HG03565 (cell line): ENCODE data around the gene KCNJ3.

Experiments used
- ATAC-seq: cut with Tn5 transposase; IDR thresholded peaks from one replicate; pipeline ENCODE4 v1.9.1; 2021; ENCODE audit warnings: mild to moderate bottlenecking, moderate library complexity; ENCODE audit not compliant: unreplicated experiment

KCNJ3 gene

DNA sequence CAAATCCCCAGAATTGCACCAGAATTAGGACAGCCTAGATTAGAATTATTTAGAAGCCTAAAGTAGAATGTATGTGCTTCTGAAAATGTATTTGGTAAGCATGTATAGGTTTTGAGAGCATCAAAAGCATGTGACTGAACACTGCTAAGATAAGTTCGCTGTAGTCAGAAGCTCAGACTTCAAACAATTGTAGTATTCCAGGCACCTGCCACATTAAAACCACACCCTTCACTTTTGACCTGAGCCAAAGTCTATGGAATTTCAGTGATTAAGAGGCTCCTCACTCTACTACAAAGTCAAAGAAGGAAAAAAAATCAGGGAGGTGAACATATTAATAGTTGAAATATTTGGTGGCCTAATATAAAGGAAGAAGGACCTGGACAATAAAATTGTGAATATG lies 8.2 kb downstream of the KCNJ3 start:
- no peak for ATAC-seq

DNA sequence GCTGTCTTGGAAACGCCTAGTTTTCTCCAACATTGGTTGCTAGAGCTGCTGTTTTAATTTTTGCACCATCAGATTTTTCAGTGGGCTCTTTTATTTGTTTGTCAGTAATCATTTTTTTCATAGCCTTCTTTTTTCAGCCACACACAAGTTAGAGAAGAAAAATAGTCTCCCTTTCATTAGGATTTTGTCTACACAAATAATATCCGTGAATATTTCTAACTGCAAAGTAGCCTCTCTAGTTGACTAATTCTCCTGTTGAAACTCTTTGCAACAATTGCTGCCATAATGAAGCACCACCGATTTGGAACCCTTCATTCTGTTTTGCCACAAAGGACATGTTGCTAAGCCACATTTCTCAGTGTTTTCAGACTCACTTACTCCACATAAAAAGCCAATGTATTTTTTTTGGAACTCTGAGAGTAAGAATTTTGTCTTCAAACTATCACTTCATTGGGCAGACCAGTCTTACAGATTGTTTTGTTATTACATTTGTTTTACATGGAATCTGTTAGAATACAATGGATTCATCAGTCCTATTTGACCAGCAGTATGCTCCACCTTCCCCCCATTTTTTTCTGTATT lies 9.6 kb downstream of the KCNJ3 start:
- no peak for ATAC-seq

DNA sequence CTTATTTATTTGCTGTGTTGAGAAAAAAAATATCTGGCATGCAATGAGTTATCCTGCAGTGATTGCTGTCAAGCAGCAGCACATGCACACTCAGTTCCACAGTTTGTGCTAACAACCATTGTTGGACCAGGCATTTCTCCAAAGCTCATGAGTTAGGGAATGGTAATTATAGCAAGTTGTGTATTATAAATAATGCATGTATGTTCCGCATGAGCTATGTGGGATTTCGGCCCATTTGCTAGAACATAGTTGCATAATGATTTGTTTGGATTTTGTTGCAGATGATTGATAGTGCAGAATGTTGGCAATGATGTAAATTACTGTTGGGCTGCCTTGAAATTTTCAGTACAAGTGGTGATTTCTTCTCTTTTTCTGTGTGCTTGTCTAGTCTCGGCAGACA lies 10.7 kb downstream of the KCNJ3 start:
- no peak for ATAC-seq

DNA sequence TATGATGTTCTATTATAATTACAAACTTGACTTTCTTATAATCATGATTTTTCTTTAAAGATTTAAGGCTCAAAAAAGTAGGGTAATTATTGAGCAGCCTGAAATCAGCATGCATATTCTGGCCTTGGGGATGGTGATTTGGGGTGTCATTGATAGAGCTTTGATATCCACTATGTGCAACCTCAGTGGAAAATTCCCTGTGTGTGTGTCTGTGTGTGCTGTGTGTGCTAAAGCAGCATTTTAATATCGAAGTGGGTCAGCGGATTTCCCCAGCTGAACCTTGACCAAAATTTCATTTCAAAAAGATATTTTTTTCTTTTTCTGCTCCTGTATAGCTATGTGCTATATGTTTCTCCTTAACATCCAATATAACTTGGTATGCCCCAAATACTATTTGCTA lies 11.6 kb downstream of the KCNJ3 start:
- ATAC-seq: no peak

DNA sequence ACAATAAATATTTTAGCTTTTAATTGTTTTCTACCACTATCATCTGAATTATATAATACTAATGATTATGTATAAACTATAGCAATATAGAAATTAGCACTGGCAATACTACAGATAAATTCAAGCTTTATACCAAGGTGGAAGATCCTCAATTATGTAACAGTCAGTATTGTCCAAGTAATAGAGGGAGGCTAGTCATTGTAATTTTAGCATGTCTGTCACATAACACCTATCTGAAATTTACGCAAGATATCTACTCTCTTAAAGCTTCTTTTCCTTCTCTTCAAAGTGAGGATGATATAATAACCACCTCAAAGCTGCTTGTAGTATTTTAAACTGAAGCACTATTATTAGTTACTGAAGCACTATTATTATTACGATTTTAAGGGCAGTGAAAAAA lies 12.2 kb downstream of the KCNJ3 start:
- ATAC-seq: no peak

DNA sequence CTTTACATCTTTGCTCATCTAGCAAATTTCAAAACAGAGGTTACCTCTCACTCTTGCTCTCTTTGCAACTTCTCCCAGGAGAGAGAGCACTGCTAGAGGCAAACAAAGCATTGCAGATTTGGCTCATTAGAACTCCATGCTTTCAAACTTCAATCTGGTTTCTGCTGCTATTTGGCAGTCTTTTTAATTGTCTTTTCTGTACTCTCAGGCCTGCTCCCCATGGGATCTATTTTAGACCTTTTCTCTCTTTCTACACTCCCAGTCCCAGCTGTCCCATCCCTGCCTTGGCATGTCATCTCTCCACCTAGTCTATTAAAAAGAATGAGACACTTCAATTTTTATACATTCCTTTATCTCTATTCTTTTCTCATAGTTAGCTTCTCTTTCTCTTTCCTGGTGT lies 15.2 kb downstream of the KCNJ3 start:
- no peak for ATAC-seq

DNA sequence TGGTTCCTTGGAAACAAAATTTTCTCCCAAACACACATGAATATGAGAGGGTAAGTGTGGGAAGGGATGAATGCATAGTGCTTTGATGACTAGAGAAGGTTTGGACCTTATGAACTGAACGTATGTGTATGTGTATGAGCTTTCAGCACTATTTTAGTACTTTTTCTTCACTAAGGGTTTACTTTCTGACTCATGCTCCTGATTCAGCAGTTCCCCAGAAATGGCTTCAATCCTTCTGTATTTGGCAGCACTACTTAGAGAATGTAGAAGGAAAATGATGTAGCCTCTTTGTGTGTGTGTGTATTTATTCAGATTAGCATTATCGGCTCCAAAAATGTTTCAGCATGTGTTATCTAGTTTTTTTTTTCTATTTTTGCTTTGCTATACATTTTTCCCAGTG lies 22.2 kb downstream of the KCNJ3 start:
- ATAC-seq: no peak

DNA sequence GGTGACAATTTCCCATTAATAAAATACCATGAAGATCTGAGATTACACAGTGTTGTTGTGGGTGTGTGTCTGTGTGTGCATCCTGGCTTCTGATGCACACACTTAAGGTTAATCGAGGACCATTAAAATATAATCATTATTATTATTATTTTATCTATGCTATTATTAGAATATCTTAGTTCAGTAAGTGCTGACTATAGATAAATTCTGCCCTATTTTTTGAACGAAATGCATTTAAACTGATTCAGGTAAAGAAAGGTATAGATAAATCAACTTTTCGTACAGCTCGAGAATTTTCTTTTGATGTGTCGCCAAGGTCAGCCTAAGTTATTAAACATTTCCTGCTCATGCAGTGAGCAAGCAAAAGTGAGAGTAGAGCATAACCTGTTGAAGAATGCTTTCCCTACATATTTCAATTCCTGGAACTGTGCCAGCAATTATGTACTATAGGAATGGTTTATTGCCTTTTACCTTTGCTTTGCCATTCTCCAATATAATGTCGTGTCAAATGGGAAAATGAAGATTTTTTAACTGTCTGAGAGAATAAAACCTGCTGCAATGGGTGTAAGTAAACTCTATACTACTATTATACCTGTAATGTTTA lies 25.8 kb downstream of the KCNJ3 start:
- no peak for ATAC-seq

DNA sequence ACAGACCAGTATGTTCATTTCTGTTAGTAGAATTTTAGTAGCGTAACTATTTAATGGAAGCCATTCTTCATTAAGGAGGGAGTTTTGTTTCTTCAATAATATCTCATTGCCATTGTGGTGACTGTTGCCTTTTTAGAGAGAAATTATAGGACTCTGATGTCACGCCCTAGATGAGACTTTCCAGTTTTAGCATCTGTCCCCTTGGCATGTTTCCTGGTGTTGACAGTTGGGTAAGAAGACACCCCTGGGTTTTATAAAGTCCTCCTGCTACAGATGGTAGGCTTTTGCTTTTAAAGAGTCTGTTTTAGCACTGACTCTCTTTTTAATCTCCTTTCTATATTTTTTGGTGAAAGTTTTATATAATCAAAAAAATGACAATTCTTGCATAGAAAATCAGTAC lies 41.9 kb downstream of the KCNJ3 start:
- no peak for ATAC-seq

DNA sequence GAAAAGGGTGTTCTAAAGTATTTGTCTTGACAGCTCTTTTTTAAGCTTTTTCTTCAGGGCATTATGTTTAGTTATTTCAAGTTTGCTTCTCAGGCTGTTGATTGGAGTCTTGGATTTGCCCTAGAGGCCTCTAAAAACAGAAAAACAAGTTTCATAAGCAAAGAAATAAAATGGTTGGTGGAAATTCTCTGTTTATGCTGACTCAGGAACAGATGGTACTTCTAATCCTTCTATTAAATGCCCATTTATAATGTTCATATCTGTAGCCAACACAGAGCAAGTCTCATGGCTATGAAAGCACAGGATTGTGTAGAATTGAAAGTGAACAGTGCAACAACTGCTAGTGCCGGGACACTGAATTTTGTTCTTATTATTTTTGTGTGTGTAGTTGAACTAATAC lies 60.4 kb downstream of the KCNJ3 start:
- no peak for ATAC-seq

DNA sequence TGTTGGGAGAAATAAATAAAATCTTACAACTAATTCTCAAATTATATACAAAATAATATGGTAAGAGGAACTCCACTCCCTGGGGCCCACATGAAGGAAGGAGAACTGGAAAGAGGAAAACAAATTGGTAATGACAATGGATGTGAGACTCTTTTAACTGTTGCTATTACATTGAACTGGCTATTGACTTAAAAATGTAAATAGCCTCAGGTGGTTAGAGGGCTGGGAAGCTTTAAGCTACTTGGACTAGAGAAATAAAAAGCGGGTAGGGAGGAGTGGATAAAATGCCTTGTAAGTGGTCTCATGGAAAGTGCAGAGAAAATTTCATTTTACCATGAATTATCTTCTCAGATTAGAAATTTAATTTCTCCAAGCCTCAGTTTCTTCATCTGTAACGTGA lies 64.1 kb downstream of the KCNJ3 start:
- no peak for ATAC-seq

DNA sequence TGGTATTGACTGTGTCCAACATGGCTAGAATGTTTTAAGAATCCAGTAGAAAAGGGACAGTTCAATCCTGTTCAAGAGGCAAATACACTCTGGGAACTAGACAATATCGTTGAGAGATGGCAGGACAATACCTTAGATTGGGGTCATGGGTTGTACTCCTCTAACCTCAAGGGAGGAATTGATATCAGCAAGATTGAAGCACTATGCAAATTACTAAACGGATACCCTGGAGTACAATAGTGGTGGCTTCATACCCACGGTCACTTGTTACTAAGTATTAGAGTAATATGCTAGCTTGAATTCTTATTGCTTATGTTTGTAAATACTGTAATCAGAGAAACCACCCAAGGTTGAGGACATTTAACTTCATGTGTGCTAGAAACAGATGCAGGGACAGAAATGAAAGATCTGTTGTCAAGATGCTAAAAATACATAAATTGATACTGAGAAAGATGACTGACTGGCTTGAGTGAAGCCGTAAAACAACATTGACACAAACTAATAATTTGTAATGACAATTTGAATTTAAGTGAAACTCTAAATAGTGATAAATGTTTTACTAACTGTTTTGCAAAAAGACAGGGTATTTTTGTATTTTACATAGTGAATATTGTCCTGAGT lies 73.3 kb downstream of the KCNJ3 start:
- no peak for ATAC-seq

DNA sequence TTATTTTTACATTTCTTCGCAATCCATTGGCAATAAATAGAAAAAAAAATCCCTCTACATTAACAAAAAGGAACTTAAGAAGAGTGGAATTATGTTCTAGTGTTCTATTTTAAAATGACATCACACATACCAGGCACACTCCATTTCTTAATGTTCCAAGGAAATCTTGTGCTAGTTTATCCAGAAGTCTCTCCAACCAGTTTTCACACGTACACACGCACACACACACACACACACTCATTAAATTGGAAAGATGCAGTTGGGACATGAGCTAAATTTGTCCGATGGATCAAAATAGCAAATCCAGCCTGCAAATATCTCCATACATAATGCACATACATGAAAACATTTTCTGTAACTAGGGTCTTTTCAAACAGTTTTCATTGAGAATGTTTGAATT lies 78.3 kb downstream of the KCNJ3 start:
- ATAC-seq: no peak

DNA sequence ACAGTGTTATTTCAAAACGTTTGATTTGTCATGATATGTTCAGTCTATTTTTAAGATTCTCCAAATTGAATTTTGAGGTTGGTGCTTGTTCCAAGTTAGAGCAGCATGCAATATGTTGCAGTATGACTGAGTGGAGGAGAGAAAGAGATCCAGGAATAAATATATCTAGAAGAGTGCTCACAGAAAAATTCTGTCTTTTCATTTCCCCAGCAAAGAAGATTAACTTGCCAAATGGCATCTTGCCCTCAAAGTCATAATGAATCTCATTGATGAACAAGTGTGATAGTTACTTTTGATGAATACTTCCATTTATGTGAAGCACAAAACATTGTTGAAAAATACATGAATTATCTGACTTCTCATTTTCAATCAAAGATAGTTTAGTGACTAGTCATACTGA lies 95.9 kb downstream of the KCNJ3 start:
- no peak for ATAC-seq

DNA sequence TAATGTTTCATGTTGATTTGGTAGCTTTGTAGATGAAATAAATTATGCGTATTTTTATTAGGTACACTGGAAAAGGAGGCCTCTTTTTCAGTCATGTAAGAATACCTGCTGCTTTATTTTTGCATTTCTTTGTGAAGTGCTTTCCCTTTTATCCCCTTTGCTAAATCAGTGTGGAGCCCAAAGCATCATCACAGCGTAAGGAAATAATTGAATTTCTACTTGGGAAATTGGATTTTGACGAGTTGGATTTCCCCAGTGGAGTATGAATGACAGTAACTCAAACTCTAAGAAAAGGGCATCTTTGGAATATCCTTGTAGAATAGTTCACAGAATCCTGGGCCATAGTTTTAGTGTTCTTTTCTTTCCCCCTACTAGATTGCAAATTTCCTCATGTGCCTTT lies 97.2 kb downstream of the KCNJ3 start:
- no peak for ATAC-seq

DNA sequence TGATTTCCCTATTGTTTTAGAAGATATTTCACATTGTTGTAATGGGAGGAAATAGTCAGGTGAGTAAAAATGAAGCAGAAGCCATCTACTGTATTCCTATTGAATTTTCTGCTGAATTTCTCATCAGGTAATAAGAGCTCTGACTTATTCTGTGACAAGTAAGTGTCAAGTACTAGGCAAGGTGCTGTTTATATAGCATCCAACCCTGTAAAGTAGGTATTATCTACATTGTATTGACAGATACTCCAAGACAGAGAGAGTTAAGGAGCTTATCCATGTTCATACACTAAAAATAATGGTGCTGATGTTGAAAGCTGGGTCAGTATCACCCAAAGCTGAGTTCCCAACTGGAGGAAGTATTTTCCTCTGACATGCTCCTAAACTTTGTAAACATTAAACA lies 106.0 kb downstream of the KCNJ3 start:
- no peak for ATAC-seq

DNA sequence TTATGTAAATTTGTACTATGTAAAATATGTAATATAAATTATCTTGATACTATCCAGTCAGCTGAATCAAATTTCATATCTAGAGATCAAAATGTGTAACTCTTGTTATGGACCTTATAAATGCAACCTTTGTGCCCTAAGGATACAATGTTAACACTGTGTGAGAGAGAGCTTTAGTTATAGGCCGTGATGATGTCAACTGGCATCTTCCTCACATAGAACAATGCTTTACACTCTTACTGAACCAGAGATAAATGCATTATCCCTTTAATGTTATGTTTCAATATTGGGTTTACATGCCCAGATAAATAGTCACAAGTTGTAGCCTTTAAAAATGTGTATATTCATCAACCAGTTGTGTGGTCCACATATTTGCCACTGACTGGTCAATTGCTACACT lies 115.1 kb downstream of the KCNJ3 start:
- no peak for ATAC-seq

DNA sequence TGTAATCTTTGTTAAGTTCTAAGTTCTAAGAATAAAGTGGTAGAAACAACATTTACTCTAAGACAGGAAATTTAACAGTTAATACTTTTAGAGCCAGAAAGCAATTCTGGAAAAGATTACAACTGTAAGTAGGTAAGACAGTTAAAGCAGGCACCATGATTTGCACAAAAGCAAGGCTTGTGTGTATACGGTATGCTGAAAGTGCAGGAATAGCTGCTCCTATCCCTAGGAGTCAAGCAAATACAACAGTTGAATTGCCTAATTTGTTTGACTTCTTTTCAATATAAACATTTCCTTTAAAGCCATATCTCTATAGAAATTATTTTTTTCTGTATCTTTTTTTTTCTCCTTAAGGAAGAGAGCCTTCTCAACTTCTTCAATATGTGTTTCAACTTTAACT lies 116.4 kb downstream of the KCNJ3 start:
- ATAC-seq: no peak

DNA sequence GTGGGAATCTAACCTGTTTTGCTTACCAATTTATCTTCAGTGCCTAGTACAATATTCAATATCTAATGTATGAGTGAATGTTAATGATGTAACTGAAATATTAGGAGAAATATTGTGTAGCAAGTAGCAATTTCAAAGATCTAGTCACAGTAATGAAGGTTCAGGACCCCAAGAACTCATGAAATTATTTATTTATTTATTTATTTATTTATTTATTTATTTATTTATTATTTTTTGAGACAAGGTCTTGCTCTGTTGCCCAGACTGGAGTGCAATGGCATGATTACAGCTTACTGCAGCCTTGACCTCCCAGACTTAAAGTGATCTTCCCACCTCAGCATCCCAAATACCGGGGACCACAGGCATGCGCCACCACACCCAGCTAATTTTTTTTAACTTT lies 126.9 kb downstream of the KCNJ3 start:
- no peak for ATAC-seq

DNA sequence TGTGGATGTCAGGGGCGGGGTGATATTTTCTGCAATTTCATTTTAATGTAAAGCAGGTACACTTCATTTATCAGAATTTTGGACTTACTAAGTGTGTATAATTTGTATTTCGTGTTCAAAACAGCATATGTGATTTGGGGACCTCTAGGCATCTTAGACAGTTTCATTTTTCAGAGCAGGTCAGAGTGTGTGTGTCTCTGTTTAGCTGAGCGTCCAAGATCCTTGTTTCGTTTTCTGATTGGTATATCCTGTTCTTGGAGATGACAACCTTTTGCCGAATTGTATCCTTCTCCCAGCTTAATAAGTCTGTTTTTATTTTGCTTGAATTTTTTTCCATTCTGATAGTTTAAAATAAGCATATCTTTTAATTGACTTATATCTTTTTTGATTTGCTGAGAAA lies 128.3 kb downstream of the KCNJ3 start:
- no peak for ATAC-seq

DNA sequence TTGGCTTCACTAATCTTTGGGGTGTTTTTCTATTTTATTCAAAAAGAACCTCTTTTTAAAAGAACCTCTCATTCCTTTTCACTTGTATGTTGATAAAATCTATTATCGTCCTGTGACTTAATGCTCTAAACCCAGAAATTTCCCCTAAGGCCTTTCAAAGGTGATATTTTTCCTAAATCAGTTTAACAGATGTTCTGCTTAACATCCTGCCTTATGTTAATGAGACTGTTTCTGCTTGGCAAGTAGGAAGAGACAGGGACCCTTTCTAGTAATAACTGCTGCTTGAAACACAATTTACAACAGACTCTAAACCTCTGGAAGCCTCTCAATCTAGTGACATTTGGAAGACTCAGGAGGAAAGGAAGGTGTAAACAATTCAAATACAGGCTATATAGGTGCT lies 128.8 kb downstream of the KCNJ3 start:
- no peak for ATAC-seq

DNA sequence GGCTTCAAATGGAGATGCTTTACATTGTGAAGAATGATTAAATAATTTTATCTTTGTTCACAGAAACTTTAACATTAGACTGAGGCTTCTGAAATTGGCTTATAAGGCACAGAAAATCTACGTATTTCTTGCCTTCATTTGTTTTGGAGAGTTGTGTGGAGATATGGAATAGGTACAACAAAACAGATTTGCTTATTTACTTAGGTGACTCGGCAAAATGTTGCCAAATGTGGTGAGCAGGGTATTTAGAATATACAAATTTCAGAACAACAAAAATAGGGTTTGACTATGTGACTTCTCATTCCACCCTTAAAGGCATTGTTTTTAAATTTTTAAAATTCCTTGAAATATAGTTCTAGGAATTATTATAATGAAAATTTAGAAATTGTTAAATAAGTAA lies 134.2 kb downstream of the KCNJ3 start:
- no peak for ATAC-seq

DNA sequence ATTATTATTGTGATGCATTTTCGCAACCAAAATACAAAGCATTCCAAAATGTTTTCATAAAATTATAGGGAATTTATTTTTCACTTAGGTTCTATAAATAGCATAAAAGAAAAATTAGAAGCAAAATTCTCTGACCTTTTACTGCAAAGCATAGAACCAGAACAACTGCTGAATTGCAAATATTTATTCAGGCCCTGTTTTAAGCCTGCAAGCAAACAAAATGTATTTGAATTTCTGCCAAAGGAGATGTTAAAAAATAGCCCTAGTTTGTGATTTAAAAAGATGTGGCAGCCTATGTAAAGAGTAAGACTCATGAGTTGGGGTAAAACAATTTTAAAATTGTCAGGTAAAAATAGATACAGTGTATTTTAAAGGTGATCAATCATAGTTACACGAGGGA lies 138.1 kb downstream of the KCNJ3 start:
- no peak for ATAC-seq
